SK-N-SH (cell line): ENCODE data around the gene LAMA1. TPM values are rescaled to one million over a fixed set of nuclear protein-coding genes. Genes with fewer than 3 reads are reported as not detected.

Experiments
- CTCF ChIA-PET: fragments of 300-600, 350-600 bp; formaldehyde crosslinking; extraction: SDS; loops from one replicate; lab custom pipeline; 2021; lab: Yijun Ruan, JAX
- POLR2A ChIA-PET: fragments of 350-600 bp; sonication (Branson Sonifier 250); formaldehyde crosslinking; extraction: SDS; loops from one replicate; lab custom pipeline; 2020; ENCODE audit warnings: antibody characterized with exemption, inconsistent platforms; lab: Yijun Ruan, JAX
- DNase-seq: peaks from one replicate; pipeline ENCODE4 v3.0.0; 2012
- H2AFZ ChIP-seq: fragments of 200-600 bp; sonication (generic); 2 replicates; pipeline ENCODE4 v1.8.1; 2016; ENCODE audit warnings: antibody characterized with exemption, mild to moderate bottlenecking, low read depth
- H3F3A ChIP-seq: fragments of 200-600 bp; sonication (generic); replicated peaks from 2 replicates; pipeline ENCODE3; 2016; ENCODE audit warnings: antibody characterized with exemption, mild to moderate bottlenecking; ENCODE audit not compliant: insufficient read depth
- H3K27ac ChIP-seq, 2 experiments: fragments of 200-500 bp in 1 of 2; fragments of 200-600 bp in 1 of 2; sonication (Bioruptor generic) in 1 of 2; sonication (generic), shearing (Covaris generic) in 1 of 2; 2 replicates each; pipeline versions ENCODE4 v1.5.1 to v1.6.1; 2014 to 2016; ENCODE audit warnings: low read depth in 2 of 2, inconsistent platforms in 1 of 2, low read length in 1 of 2, mild to moderate bottlenecking in 1 of 2, mixed read lengths in 1 of 2
- H3K27me3 ChIP-seq: fragments of 200-600 bp; sonication (generic), shearing (Covaris generic); 2 replicates; pipeline ENCODE4 v1.6.1; 2016; ENCODE audit warnings: mixed run types; ENCODE audit not compliant: insufficient read depth
- H3K36me3 ChIP-seq, 2 experiments: fragments of 200-500 bp in 1 of 2; fragments of 200-600 bp in 1 of 2; sonication (Bioruptor generic) in 1 of 2; sonication (generic) in 1 of 2; replicated peaks in 1 of 2; 2 replicates each; pipeline versions ENCODE3 to v1.5.1; 2014 to 2016; ENCODE audit warnings: low read length in 1 of 2, mild to moderate bottlenecking in 1 of 2; ENCODE audit not compliant: insufficient read depth in 2 of 2, control insufficient read depth in 1 of 2
- H3K4me1 ChIP-seq, 2 experiments: fragments of 200-500 bp in 1 of 2; fragments of 200-600 bp in 1 of 2; sonication (Bioruptor generic) in 1 of 2; sonication (generic), shearing (Covaris generic) in 1 of 2; 2 replicates each; pipeline versions ENCODE4 v1.5.1 to v1.6.1; 2014 to 2016; ENCODE audit warnings: low read depth in 1 of 2, low read length in 1 of 2, mixed run types in 1 of 2; ENCODE audit not compliant: insufficient read depth in 2 of 2, control insufficient read depth in 1 of 2
- H3K4me2 ChIP-seq: fragments of 200-600 bp; sonication (generic), shearing (Covaris generic); 2 replicates; pipeline ENCODE4 v1.6.1; 2017; ENCODE audit warnings: mixed run types
- H3K4me3 ChIP-seq, 2 experiments: fragments of 200-500 bp in 1 of 2; fragments of 200-600 bp in 1 of 2; sonication (Bioruptor generic) in 1 of 2; sonication (generic), shearing (Covaris generic) in 1 of 2; 2 replicates each; pipeline versions ENCODE4 v1.5.1 to v1.8.1; 2014 to 2016; ENCODE audit warnings: low read depth in 2 of 2, inconsistent platforms in 1 of 2, low read length in 1 of 2, mild to moderate bottlenecking in 1 of 2, mixed read lengths in 1 of 2, moderate library complexity in 1 of 2
- H3K79me2 ChIP-seq: fragments of 200-600 bp; sonication (generic); 2 replicates; pipeline ENCODE4 v1.8.1; 2017; ENCODE audit warnings: mild to moderate bottlenecking; ENCODE audit not compliant: insufficient read depth
- H3K9ac ChIP-seq: fragments of 200-600 bp; sonication (generic); 2 replicates; pipeline ENCODE4 v1.6.1; 2017; ENCODE audit warnings: mixed run types
- H3K9me2 ChIP-seq: fragments of 200-600 bp; sonication (generic); 2 replicates; pipeline ENCODE4 v1.6.1; 2017; ENCODE audit warnings: mixed run types
- H3K9me3 ChIP-seq: fragments of 200-600 bp; sonication (generic); 2 replicates; pipeline ENCODE4 v1.6.1; 2017; ENCODE audit warnings: mixed run types, mild to moderate bottlenecking, moderate library complexity
- H4K20me1 ChIP-seq: fragments of 200-600 bp; sonication (generic); 2 replicates; pipeline ENCODE4 v1.6.1; 2017; ENCODE audit warnings: mild to moderate bottlenecking, mixed run types; ENCODE audit not compliant: insufficient read depth
- ELF1 ChIP-seq: IDR thresholded peaks from 2 replicates; pipeline ENCODE4 v1.4.0; 2012
- EP300 ChIP-seq, 2 experiments: IDR thresholded peaks; 2 replicates each; pipeline versions ENCODE4 v1.4.0 to v1.6.1; 2012; ENCODE audit warnings: borderline replicate concordance in 1 of 2, low read depth in 1 of 2, low read length in 1 of 2
- EZH2phosphoT487 ChIP-seq: fragments of 200-600 bp; sonication (generic); IDR thresholded peaks from 2 replicates; pipeline ENCODE4 v1.6.1; 2017; ENCODE audit warnings: low read depth, mixed run types, mild to moderate bottlenecking, antibody characterized with exemption, moderate library complexity, borderline replicate concordance
- FOSL2 ChIP-seq: IDR thresholded peaks from 2 replicates; pipeline ENCODE4 v1.4.0; 2012; ENCODE audit warnings: low read depth, mild to moderate bottlenecking, moderate library complexity, borderline replicate concordance
- FOXJ3 ChIP-seq: sonication (generic); formaldehyde crosslinking; IDR thresholded peaks from 2 replicates; pipeline ENCODE4 v1.5.1; 2020; ENCODE audit warnings: mild to moderate bottlenecking, missing genetic modification reagents
- FOXM1 ChIP-seq: IDR thresholded peaks from 2 replicates; pipeline ENCODE4 v1.4.0; 2012; ENCODE audit warnings: low read depth, mild to moderate bottlenecking
- GABPA ChIP-seq: IDR thresholded peaks from 2 replicates; pipeline ENCODE4 v1.4.0; 2012; ENCODE audit warnings: low read depth, mild to moderate bottlenecking
- JUND ChIP-seq: IDR thresholded peaks from 2 replicates; pipeline ENCODE4 v1.4.0; 2012
- MXI1 ChIP-seq: IDR thresholded peaks from 2 replicates; pipeline ENCODE4 v1.6.1; 2012; ENCODE audit warnings: mild to moderate bottlenecking, low read depth, low read length, improper control_type of control experiment
- NFIC ChIP-seq: IDR thresholded peaks from 2 replicates; pipeline ENCODE4 v1.4.0; 2012; ENCODE audit warnings: borderline replicate concordance
- PBX3 ChIP-seq: IDR thresholded peaks from 2 replicates; pipeline ENCODE4; 2012
- RAD21 ChIP-seq: IDR thresholded peaks from 2 replicates; pipeline ENCODE4 v1.6.1; 2012; ENCODE audit warnings: mild to moderate bottlenecking, low read length
- RXRA ChIP-seq: IDR thresholded peaks from 2 replicates; pipeline ENCODE4 v1.4.0; 2012; ENCODE audit warnings: low read depth, mild to moderate bottlenecking, borderline replicate concordance
- SIN3A ChIP-seq: IDR thresholded peaks from 2 replicates; pipeline ENCODE4 v1.6.1; 2012; ENCODE audit warnings: low read depth, mild to moderate bottlenecking, low read length, moderate library complexity, borderline replicate concordance
- SMC3 ChIP-seq: IDR thresholded peaks from 2 replicates; pipeline ENCODE4 v1.6.1; 2012; ENCODE audit warnings: low read depth, low read length, improper control_type of control experiment
- TCF12 ChIP-seq: IDR thresholded peaks from 2 replicates; pipeline ENCODE4 v1.4.0; 2012
- USF1 ChIP-seq: IDR thresholded peaks from 2 replicates; pipeline ENCODE4 v1.4.0; 2012; ENCODE audit warnings: low read depth, borderline replicate concordance
- YY1 ChIP-seq: IDR thresholded peaks from 2 replicates; pipeline ENCODE4 v1.4.0; 2012; ENCODE audit warnings: low read depth, mild to moderate bottlenecking
- WGBS: methylation state at CpG from one replicate; pipeline ENCODE4 v1.1.6; 2017; ENCODE audit warnings: low lambda C conversion rate; 5-methylcytosine and 5-hydroxymethylcytosine counted together
- polyA plus RNA-seq, 3 experiments: library from polyadenylated mRNA; depleted of rRNA; stranded (reverse); fragments of >200 nt; gene quantifications; 2 replicates each; pipeline ENCODE4 v1.2.3, GENCODE V29; 2012
- TF ChIP-seq, protein P1 (sequence below): fragments of 150-350 bp; IDR thresholded peaks from 2 replicates; pipeline ENCODE4 v1.6.1; 2016; ENCODE audit warnings: mild to moderate bottlenecking, low read depth, low read length
- TF ChIP-seq, protein P2 (sequence below): IDR thresholded peaks from 2 replicates; pipeline ENCODE4 v1.4.0; 2012; ENCODE audit warnings: low read depth

Gene LAMA1
- polyA plus RNA-seq, 1 of the 3 experiments (the other 2 are of a cell fraction): 0.07 TPM

- H3K4me1 ChIP-seq: no peaks in the 10 kb centered on the region; a peak in 1 of 4 replicates
- no peaks in the 10 kb centered on the region for H3K9me2 ChIP-seq
- no peak overlapping the region for H2AFZ ChIP-seq
- H3K9me3 ChIP-seq: no peaks in the 10 kb centered on the region
- 41% methylated on average over 3 of the region's 3 CpGs for WGBS
- H3K27ac ChIP-seq: no peak overlapping the region
- ChIA-PET CTCF (no interaction called here), POLR2A (no interaction called here)
- H3K4me2 ChIP-seq: no peak overlapping the region
- no peak overlapping the region for H3K4me3 ChIP-seq
- H3K36me3 ChIP-seq: no peaks in the 10 kb centered on the region
- no peak for TF ChIP-seq PBX3
- no peak for TF ChIP-seq TCF12
- no peak for TF ChIP-seq EZH2phosphoT487
- TF ChIP-seq, protein P1, sequence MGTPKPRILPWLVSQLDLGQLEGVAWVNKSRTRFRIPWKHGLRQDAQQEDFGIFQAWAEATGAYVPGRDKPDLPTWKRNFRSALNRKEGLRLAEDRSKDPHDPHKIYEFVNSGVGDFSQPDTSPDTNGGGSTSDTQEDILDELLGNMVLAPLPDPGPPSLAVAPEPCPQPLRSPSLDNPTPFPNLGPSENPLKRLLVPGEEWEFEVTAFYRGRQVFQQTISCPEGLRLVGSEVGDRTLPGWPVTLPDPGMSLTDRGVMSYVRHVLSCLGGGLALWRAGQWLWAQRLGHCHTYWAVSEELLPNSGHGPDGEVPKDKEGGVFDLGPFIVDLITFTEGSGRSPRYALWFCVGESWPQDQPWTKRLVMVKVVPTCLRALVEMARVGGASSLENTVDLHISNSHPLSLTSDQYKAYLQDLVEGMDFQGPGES: no peak
- TF ChIP-seq GABPA: no peak
- TF ChIP-seq FOXM1: no peak
- no peak for TF ChIP-seq JUND
- TF ChIP-seq EP300 (IDR thresholded peaks at IDR 0.05; ENCODE audit: borderline replicate concordance in 1 of 2, low read depth in 1 of 2, low read length in 1 of 2): no peak
- no peak for TF ChIP-seq SIN3A
- no peak for TF ChIP-seq SMC3
- no peak for TF ChIP-seq FOSL2
- no peak for TF ChIP-seq RXRA
- TF ChIP-seq FOXJ3 (CRISPR knock-in tag): no peak
- TF ChIP-seq ELF1: no peak
- TF ChIP-seq USF1: no peak
- no peaks in the 10 kb centered on the region for H4K20me1 ChIP-seq
- no peaks in the 10 kb centered on the region for H3F3A ChIP-seq
- no peak overlapping the region for H3K9ac ChIP-seq
- no peaks in the 10 kb centered on the region for H3K27me3 ChIP-seq
- DNase-seq: no peak
- no peaks in the 10 kb centered on the region for H3K79me2 ChIP-seq
Measured at GRCh38 chr18:7064346-7064745, 53.3 kb downstream of the LAMA1 start.

- no peaks in the 10 kb centered on the region for H3K9me3 ChIP-seq
- CTCF ChIA-PET: interaction anchor here (1.0 to 2.5 kb wide), 4 partner anchors 8 to 114 kb away, joined by 3 to 7 read pairs (median 4); no protein-coding TSS in a partner anchor
Measured at GRCh38 chr18:7062811-7063210, 54.8 kb downstream of the LAMA1 start.

More at GRCh38 chr18:7062811-7063210, 54.8 kb downstream of the LAMA1 start:
- Histone ChIP-seq H2AFZ (no peak overlapping the region), H3F3A (no peaks in the 10 kb centered on the region), H3K27ac (no peak overlapping the region), H3K9ac (no peak overlapping the region), H4K20me1 (no peaks in the 10 kb centered on the region), H3K36me3 (no peaks in the 10 kb centered on the region), H3K4me2 (no peak overlapping the region), H3K9me2 (no peaks in the 10 kb centered on the region), H3K4me1 (no peaks in the 10 kb centered on the region; a peak in 1 of 4 replicates), H3K79me2 (no peaks in the 10 kb centered on the region), H3K4me3 (no peak overlapping the region), H3K27me3 (no peaks in the 10 kb centered on the region)
- no peak for DNase-seq
- TF ChIP-seq MXI1 (no peak), RAD21 (no peak), NFIC (no peak), JUND (no peak), RXRA (no peak), TCF12 (no peak), YY1 (no peak)
- TF ChIP-seq, protein P2, sequence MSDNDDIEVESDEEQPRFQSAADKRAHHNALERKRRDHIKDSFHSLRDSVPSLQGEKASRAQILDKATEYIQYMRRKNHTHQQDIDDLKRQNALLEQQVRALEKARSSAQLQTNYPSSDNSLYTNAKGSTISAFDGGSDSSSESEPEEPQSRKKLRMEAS: no peak
- TF ChIP-seq, all 33 proteins: peak for 0
- WGBS: 38% methylated on average over 5 of the region's 5 CpGs
- POLR2A ChIA-PET: no interaction called here
